ENCODE data around the gene GPR3. TPM values are rescaled to one million over a fixed set of nuclear protein-coding genes. Genes with fewer than 3 reads are reported as not detected.

GPR3 gene
- total and polyA plus RNA-seq, 10 of the 15 experiments (the other 5 are each of a cell fraction or from before 2014, with no cell fraction given): 0.33 to 1.4 (median 0.63) TPM; not detected in 3

GRCh38 chr1:27430903-27431600 is 38.6 kb downstream of the GPR3 start:
- TF ChIP-seq SPI1 (IDR thresholded peaks at IDR 0.05; ENCODE audit: borderline replicate concordance, insufficient read depth, low read depth, low read length) (peak; percentile 71), RAD21 (IDR thresholded peaks at IDR 0.05; ENCODE audit: insufficient read depth, low read depth, low read length) (0 out of 2 replicates have a peak, but pooled peaks have one; percentile 7), CTCF (IDR thresholded peaks at IDR 0.05 in 2 of 3, conservative IDR thresholded peaks at IDR 0.05 in 1 of 3; ENCODE audit: control insufficient read depth in 2 of 3, extremely low read depth in 1 of 3, insufficient read depth in 1 of 3, low read depth in 3 of 3, low read length in 3 of 3) (0 out of 6 replicates have a peak, but pooled peaks of 1 of the 3 experiments have one; percentile 1), FOXM1 (IDR thresholded peaks at IDR 0.05; ENCODE audit: low read depth, low read length) (no peak)
- TF ChIP-seq, protein P1, sequence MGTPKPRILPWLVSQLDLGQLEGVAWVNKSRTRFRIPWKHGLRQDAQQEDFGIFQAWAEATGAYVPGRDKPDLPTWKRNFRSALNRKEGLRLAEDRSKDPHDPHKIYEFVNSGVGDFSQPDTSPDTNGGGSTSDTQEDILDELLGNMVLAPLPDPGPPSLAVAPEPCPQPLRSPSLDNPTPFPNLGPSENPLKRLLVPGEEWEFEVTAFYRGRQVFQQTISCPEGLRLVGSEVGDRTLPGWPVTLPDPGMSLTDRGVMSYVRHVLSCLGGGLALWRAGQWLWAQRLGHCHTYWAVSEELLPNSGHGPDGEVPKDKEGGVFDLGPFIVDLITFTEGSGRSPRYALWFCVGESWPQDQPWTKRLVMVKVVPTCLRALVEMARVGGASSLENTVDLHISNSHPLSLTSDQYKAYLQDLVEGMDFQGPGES (IDR thresholded peaks at IDR 0.05): 0 out of 2 replicates have a peak, but pooled peaks have one; percentile 12
- SMC1A ChIA-PET (ENCODE audit: uncharacterized antibody, unreplicated experiment): interaction anchor here (0.6 to 22.2 kb wide), 10 partner anchors 11 to 234 kb away, joined by 3 to 470 read pairs (median 10); partner anchors contain the start of gene WASF2
- Histone ChIP-seq H3K36me3 (ENCODE audit: control insufficient read depth in 2 of 2, insufficient read depth in 2 of 2, low read length in 1 of 2) (peaks cover 6 to 21% of the 10 kb centered on the region in 2 experiments), H3K4me1 (ENCODE audit: control insufficient read depth, insufficient read depth, low read length) (peaks cover 76% of the 10 kb centered on the region), H3K4me3 (peak overlapping the region; percentile 12; the same call in 1 of the 2 replicates), H3K9me3 (replicated peaks; ENCODE audit: control insufficient read depth, insufficient read depth, low read length) (no peaks in the 10 kb centered on the region), H2AFZ (ENCODE audit: control insufficient read depth, low read depth, low read length) (no peak overlapping the region), H3K9ac (ENCODE audit: control insufficient read depth, insufficient read depth, low read length) (peak overlapping the region; percentile 32; the same call in 1 of the 2 replicates), H4K20me1 (ENCODE audit: control insufficient read depth, insufficient read depth) (no peaks in the 10 kb centered on the region), H3K4me2 (ENCODE audit: control insufficient read depth, insufficient read depth) (peak overlapping the region; percentile 17), H3K79me2 (ENCODE audit: control insufficient read depth, insufficient read depth, low read length) (peaks cover 87% of the 10 kb centered on the region), H3K27ac (ENCODE audit: control insufficient read depth, insufficient read depth) (peak overlapping the region; percentile 59), H3K27me3 (replicated peaks in 1 of 2; ENCODE audit: control insufficient read depth in 2 of 2, insufficient read depth in 2 of 2, low read length in 1 of 2) (no peaks in the 10 kb centered on the region)
- in situ Hi-C loops (cut with MboI) (no loop called here), intact Hi-C loops (cut with micrococcal nuclease; ENCODE audit: unreplicated experiment) (no loop called here)
- CTCF ChIA-PET: interaction anchor here (0.5 to 18.9 kb wide), 17 partner anchors 9 to 232 kb away, joined by 3 to 240 read pairs (median 5); partner anchors contain the start of gene MAP3K6
- POLR2A ChIA-PET: interaction anchor here (0.6 to 5.4 kb wide), 14 partner anchors 8 to 255 kb away, joined by 3 to 43 read pairs (median 4); no protein-coding TSS in a partner anchor
- ATAC-seq (peak; percentile 63), FAIRE-seq (no peak), DNase-seq (ENCODE audit: low read depth, low spot score) (no peak)
- RAD21 ChIA-PET (ENCODE audit: unreplicated experiment): interaction anchor here (0.8 to 6.3 kb wide), 17 partner anchors 9 to 175 kb away, joined by 3 to 47 read pairs (median 4); partner anchors contain the start of gene WASF2
- WGBS (ENCODE audit: insufficient coverage, insufficient replicate concordance, low lambda C conversion rate, missing lambda C conversion rate): 6% methylated on average over 1 of the region's 1 CpG
- no TSS peak for BruUV-seq (replicated peaks)
